ENCODE data around the gene MEGF8.

DNA sequence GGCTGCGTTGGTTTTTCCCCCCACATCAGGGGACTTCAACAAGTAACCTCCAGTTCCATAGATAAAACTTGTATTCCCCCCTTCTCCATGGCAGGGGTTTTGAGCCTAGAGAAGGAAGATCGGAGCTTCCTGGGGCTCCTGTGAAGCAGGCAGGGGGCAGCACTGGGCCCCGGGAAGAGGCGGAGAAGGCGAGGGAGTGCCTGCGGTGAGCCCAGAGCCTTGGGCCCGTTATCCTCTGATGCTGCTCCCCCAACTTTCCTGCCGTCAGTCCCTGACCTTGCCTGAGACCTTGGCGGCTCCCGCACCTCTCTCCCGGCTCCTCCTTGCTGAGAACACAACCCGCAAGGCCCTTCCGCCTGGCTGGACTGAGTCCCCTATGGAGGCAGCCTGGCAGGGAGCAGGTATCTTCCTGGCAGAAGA lies 99.3 kb downstream of the MEGF8 start:
- TF ChIP-seq, protein P1, sequence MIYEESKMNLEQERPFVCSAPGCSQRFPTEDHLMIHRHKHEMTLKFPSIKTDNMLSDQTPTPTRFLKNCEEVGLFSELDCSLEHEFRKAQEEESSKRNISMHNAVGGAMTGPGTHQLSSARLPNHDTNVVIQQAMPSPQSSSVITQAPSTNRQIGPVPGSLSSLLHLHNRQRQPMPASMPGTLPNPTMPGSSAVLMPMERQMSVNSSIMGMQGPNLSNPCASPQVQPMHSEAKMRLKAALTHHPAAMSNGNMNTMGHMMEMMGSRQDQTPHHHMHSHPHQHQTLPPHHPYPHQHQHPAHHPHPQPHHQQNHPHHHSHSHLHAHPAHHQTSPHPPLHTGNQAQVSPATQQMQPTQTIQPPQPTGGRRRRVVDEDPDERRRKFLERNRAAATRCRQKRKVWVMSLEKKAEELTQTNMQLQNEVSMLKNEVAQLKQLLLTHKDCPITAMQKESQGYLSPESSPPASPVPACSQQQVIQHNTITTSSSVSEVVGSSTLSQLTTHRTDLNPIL (CRISPR knock-in tag; IDR thresholded peaks at IDR 0.05; ENCODE audit: low read depth) = no peak
- no peak for TF ChIP-seq ZFP30 (CRISPR knock-in tag; IDR thresholded peaks at IDR 0.05)
- TF ChIP-seq TCF4 (CRISPR knock-in tag; IDR thresholded peaks at IDR 0.05; ENCODE audit: borderline replicate concordance) = no peak
- TF ChIP-seq, protein P2, sequence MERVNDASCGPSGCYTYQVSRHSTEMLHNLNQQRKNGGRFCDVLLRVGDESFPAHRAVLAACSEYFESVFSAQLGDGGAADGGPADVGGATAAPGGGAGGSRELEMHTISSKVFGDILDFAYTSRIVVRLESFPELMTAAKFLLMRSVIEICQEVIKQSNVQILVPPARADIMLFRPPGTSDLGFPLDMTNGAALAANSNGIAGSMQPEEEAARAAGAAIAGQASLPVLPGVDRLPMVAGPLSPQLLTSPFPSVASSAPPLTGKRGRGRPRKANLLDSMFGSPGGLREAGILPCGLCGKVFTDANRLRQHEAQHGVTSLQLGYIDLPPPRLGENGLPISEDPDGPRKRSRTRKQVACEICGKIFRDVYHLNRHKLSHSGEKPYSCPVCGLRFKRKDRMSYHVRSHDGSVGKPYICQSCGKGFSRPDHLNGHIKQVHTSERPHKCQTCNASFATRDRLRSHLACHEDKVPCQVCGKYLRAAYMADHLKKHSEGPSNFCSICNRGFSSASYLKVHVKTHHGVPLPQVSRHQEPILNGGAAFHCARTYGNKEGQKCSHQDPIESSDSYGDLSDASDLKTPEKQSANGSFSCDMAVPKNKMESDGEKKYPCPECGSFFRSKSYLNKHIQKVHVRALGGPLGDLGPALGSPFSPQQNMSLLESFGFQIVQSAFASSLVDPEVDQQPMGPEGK (CRISPR knock-in tag; IDR thresholded peaks at IDR 0.05; ENCODE audit: borderline replicate concordance) = no peak
- TF ChIP-seq ESRRG (CRISPR knock-in tag; IDR thresholded peaks at IDR 0.05) = no peak
- no peak for TF ChIP-seq RARB (CRISPR knock-in tag; IDR thresholded peaks at IDR 0.05)

All from SK-N-SH treated with all-trans-retinoic acid at 6 μM for 48 hours (cell line).